Adrenal gland (tissue), 12 donors: ENCODE data around the gene UBA52. TPM values are rescaled to one million over a fixed set of nuclear protein-coding genes. Genes with fewer than 3 reads are reported as not detected.

Experiments used
- DNase-seq, 7 donors: peaks; one replicate each; pipeline ENCODE4 v3.0.0-alpha.2; 2019 to 2020
- H3K27ac ChIP-seq, 5 donors: fragments of 200-600 bp; sonication (generic) in 4 of 5; 1 replicate in 3 of 5; 2 replicates in 2 of 5; pipeline versions ENCODE4 v1.5.1 to v1.8.0; 2016 to 2020; ENCODE audit warnings: mild to moderate bottlenecking in 1 of 5
- H3K27me3 ChIP-seq: fragments of 200-600 bp; 2 replicates; pipeline ENCODE4 v1.8.0; 2021
- H3K36me3 ChIP-seq, 2 donors: fragments of 200-600 bp; replicated peaks in 1 of 2; 1 replicate in 1 of 2; 2 replicates in 1 of 2; pipeline versions ENCODE4 v1.5.1 to v1.8.0; 2018 to 2022
- H3K4me1 ChIP-seq, 2 donors: fragments of 200-600 bp; replicated peaks in 1 of 2; 1 replicate in 1 of 2; 2 replicates in 1 of 2; pipeline versions ENCODE4 v1.5.1 to v1.8.0; 2018 to 2021
- H3K4me3 ChIP-seq, 4 donors: fragments of 200-600 bp; sonication (generic) in 3 of 4; one replicate each; pipeline ENCODE4 v1.5.1; 2016 to 2018
- H3K9me3 ChIP-seq, 3 donors: fragments of 200-600 bp; sonication (generic) in 1 of 3; replicated peaks in 1 of 3; 1 replicate in 2 of 3; 2 replicates in 1 of 3; pipeline versions ENCODE4 v1.5.1 to v1.8.0; 2016 to 2021
- POLR2A ChIP-seq, 2 donors: fragments of 450-650 bp; IDR thresholded peaks; one replicate each; pipeline ENCODE4 v1.6.1; 2017; ENCODE audit warnings: antibody characterized with exemption in 2 of 2, mild to moderate bottlenecking in 2 of 2, moderate library complexity in 1 of 2
- WGBS, 4 donors: extraction: QIAGEN DNeasy Blood & Tissue Kit in 2 of 4; methylation state at CpG; one replicate each; pipeline versions ENCODE4 v1.1.5 to v1.1.7; 2013 to 2017; 5-methylcytosine and 5-hydroxymethylcytosine counted together
- intact Hi-C, 2 donors: fragments of 100-400 bp; cut with DNase I; formaldehyde crosslinking; loops; one replicate each; pipeline versions ENCODE4 v1.14.1 to v1.15.0; 2022 to 2023
- polyA plus RNA-seq, 3 donors: library from polyadenylated mRNA; stranded (reverse); fragments of 200-250 nt in 2 of 3; fragments of 350-450 nt in 1 of 3; fragmentation: Illumina TruSeq in 1 of 3; extraction: RNeasy Lipid Tissue Mini Kit (QIAGEN cat#74804) in 1 of 3; gene quantifications; one replicate each; pipeline ENCODE4 v1.2.3, GENCODE V29; 2013 to 2014
- total RNA-seq, 9 donors: library from RNA; depleted of rRNA in 4 of 9; stranded (reverse); fragments of >200 nt in 4 of 9; fragments of 120-200 nt in 1 of 9; fragmentation: NEBNext Ultra II Directional in 1 of 9; extraction: Animal tissue kit (Norgen Biotek cat#: 25700) in 1 of 9; gene quantifications; one replicate each; pipeline versions ENCODE4 v1.1.0 to v1.2.4, GENCODE V29; 2013 to 2023
- TF ChIP-seq, protein P1 (sequence below), 6 experiments: fragments of 450-650 bp in 4 of 6; fragments of 200-600 bp in 2 of 6; sonication (generic) in 1 of 6; IDR thresholded peaks; 1 replicate in 5 of 6; 2 replicates in 1 of 6; pipeline versions ENCODE4 v1.5.1 to v1.8.0; 2016 to 2021; ENCODE audit warnings: antibody characterized with exemption in 6 of 6, mild to moderate bottlenecking in 2 of 6, moderate library complexity in 1 of 6
- donor health status: healthy with polysubstance abuse.
- donor health status: Bipolar disorder and iron deficiency.
- donor health status: DM: yes; HTN: yes; CAD: no.
- donor health status: DM: no; HTN: no; CAD: no.
- donor health status: DM: no; HTN: no; CAD: no.
- donor health status: DM: yes; HTN: yes; CAD: no.

The UBA52 gene
- total and polyA plus RNA-seq, 12 donors: 781 to 1,900 (median 1,042) TPM

- intact Hi-C loops: no loop called here
These were observed 38.5 kb downstream of the UBA52 start for GRCh38 chr19:18610245-18610555.

DNA sequence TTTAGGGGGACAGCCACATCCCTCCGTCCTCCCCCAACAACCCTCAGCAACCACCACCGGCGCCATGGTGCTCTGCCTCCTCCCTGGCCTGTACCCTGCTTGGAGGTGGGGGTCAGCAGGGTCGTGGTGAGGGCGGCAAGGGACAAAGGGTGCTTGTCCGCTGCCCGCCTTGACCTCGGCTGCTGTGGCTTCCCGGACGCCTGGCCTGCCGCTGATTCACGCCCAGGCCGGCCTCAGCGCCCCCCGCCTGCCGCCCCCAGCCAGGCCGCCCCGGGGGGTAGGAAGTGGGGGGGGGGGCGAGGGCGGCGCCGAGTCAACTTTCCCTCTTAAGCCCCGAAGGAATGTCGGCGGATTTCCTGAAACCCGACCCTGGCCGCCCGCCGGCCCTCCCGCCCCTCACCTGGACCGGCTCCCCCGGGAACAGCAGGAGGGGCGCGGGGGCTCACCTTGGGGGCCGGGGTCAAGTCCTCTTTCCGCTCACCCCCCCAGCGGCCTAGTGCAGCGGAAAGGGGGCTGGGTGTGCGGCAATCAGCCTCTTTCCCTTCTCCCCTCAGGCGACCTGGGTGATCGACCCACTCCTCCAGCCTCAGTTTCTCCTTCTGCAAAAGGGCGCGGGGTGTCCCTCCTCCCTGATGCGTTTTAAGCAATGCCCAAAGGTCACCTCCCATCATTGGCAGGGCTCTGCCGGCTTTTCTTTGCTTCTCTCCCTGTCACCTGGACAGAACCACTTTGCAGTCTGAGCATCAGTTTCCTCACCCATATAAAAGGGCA is 39.1 kb downstream of the UBA52 start:
- H3K4me3 ChIP-seq: no peak overlapping the region
- intact Hi-C loops: no loop called here
- no peak overlapping the region for H3K27ac ChIP-seq
- WGBS, 4 donors: 5 to 14% (median 8%) methylated on average over 6 to 44 of the region's 45 CpGs
- DNase-seq: no peak
- TF ChIP-seq POLR2A (IDR thresholded peaks at IDR 0.05): no peak
- TF ChIP-seq, protein P1, sequence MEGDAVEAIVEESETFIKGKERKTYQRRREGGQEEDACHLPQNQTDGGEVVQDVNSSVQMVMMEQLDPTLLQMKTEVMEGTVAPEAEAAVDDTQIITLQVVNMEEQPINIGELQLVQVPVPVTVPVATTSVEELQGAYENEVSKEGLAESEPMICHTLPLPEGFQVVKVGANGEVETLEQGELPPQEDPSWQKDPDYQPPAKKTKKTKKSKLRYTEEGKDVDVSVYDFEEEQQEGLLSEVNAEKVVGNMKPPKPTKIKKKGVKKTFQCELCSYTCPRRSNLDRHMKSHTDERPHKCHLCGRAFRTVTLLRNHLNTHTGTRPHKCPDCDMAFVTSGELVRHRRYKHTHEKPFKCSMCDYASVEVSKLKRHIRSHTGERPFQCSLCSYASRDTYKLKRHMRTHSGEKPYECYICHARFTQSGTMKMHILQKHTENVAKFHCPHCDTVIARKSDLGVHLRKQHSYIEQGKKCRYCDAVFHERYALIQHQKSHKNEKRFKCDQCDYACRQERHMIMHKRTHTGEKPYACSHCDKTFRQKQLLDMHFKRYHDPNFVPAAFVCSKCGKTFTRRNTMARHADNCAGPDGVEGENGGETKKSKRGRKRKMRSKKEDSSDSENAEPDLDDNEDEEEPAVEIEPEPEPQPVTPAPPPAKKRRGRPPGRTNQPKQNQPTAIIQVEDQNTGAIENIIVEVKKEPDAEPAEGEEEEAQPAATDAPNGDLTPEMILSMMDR (IDR thresholded peaks at IDR 0.05): no peak
- H3K4me1 ChIP-seq: peaks cover 4 to 31% of the 10 kb centered on the region in 2 donors
- H3K27me3 ChIP-seq: peaks cover 81% of the 10 kb centered on the region
- no peaks in the 10 kb centered on the region for H3K9me3 ChIP-seq
- H3K36me3 ChIP-seq: no peaks in the 10 kb centered on the region

More at GRCh38 chr19:18610245-18610555, 38.5 kb downstream of the UBA52 start:
- TF ChIP-seq, protein P1 (IDR thresholded peaks at IDR 0.05): no peak
- TF ChIP-seq POLR2A (IDR thresholded peaks at IDR 0.05): no peak
- H3K27me3 ChIP-seq: peaks cover 85% of the 10 kb centered on the region
- no peak overlapping the region for H3K4me3 ChIP-seq
- no peaks in the 10 kb centered on the region for H3K9me3 ChIP-seq
- H3K4me1 ChIP-seq: peaks cover 4 to 31% of the 10 kb centered on the region in 2 donors
- no peak for DNase-seq
- H3K27ac ChIP-seq: no peak overlapping the region
- no peaks in the 10 kb centered on the region for H3K36me3 ChIP-seq
- WGBS, 4 donors: 39 to 80% (median 43%) methylated on average over 1 to 3 of the region's 3 CpGs

DNA sequence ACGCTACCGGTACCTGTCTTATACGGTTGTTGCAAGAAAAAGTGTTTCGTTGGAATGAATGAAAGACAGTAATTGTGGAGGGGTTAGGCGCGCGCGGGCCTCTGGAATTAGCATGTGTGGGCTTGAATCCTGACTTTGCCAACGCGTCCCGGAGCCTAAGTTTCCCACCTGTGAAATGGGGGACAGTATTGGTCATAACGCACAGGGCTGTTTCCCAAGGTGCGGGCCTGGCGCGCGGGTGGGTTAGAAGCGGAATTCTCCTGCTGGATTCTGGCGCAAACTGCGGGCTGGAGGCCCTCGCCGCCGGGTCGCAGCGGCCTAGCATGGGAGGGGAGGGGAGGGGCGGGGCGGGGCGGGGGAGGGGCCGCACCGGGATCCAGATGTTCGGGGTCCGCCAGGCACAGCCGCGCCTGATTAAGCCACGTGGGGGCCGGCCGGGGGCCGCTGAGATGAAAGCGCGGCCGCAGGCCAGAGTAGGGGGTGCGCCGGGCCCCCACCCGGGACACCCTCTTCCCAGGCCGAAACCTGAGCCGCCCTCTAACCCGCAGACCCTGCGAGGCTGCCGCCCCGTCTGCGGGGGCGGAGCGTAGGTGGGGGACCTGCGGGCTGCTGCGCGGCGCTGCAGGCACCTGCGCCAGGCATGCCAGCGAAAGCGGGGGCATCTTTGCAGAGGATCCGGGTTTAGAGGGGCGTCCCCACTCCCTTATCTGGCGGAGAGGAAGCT is 39.8 kb downstream of the UBA52 start:
- 3 to 12% (median 5%) methylated on average over 8 to 62 of the region's 62 CpGs for WGBS, 4 donors
- H3K4me1 ChIP-seq: peaks cover 4 to 31% of the 10 kb centered on the region in 2 donors
- no peaks in the 10 kb centered on the region for H3K36me3 ChIP-seq
- H3K4me3 ChIP-seq: no peak overlapping the region
- no peak overlapping the region for H3K27ac ChIP-seq
- no peak for DNase-seq
- no peaks in the 10 kb centered on the region for H3K9me3 ChIP-seq
- peaks cover 74% of the 10 kb centered on the region for H3K27me3 ChIP-seq
- no peak for TF ChIP-seq POLR2A (IDR thresholded peaks at IDR 0.05)
- TF ChIP-seq, protein P1 (IDR thresholded peaks at IDR 0.05): no peak
- intact Hi-C loops: no loop called here

GRCh38 chr19:18612051-18612771 is 40.6 kb downstream of the UBA52 start:
- no peak for DNase-seq
- Histone ChIP-seq H3K36me3 (no peaks in the 10 kb centered on the region), H3K9me3 (no peaks in the 10 kb centered on the region), H3K27ac (no peak overlapping the region), H3K27me3 (peaks cover 73% of the 10 kb centered on the region), H3K4me1 (peaks cover 4 to 30% of the 10 kb centered on the region in 2 donors), H3K4me3 (peak overlapping the region in 1 of 4 donors; percentile 60)
- no peak for TF ChIP-seq POLR2A (IDR thresholded peaks at IDR 0.05)
- intact Hi-C loops: no loop called here
- WGBS, 4 donors: 1 to 3% (median 2%) methylated on average over 16 to 30 of the region's 30 CpGs
